ENCODE measurements around the gene MS4A6A.
"Not testable (repeated sequence)": the region's sequence is repeated elsewhere in the genome, so short reads cannot be mapped to it uniquely, and the experiment has no call there.

MS4A6A gene

DNA sequence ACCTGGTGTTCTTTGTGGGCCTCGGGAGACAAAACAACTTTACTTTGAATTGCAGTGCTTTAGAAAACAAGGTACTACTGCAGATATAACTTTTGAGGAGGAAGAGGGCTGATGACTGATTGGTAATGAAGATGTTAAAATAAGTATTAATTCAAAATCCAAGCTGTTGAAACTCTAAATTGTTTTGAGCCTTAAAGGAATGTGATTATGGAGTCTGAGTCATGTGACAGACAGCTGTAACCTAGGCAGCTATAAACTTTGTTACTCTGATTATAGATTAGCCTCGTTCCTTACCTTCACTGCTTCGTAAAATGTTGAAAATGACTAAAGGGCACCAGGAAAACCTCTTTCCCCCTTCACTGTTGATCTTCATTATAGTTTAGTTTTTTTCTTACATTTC lies 51.0 kb downstream of the MS4A6A start:
- no peak for FAIRE-seq
- no peak for DNase-seq (ENCODE audit: extremely low spot score, insufficient read length, low read depth)

DNA sequence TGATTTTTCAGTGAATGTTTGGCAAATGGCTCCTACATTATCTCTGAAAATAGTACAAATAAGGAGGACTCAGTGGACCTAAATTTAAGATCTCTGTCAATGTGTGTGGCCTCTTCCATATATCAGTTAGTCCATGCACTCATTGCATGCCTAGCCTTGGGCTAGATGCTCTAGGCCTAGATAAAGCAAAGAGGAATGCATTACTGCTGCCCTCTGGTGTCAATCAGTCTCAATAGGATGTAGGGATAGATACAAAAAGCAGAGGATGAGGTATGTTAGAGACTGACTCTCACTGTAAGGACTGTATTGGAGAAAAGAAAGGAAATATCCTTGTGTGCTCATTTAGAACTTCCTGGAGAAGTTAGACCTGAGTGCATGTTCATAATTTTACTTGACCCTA lies 52.4 kb downstream of the MS4A6A start:
- peak; percentile 74 for FAIRE-seq
- no peak for DNase-seq (ENCODE audit: extremely low spot score, insufficient read length, low read depth)

DNA sequence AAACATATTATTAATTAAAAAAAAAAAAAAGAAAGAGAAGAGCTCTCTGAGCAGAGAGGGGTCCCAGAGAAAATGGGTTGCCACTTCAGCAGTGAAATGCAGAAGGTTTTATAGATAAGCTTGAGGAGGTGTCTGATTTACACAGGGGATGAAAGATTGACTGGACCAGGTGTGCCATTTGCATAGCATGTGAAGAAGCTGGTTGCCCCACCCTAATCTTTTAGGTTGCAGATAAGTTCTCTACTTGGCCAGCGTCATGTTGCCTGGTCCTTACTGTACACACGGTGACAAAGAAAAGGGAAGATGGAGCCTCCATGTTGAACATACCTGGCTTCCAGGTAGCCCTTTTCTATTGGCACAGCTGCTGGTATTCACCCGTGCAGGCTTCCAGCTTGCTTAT lies 53.0 kb downstream of the MS4A6A start:
- DNase-seq (ENCODE audit: extremely low spot score, insufficient read length, low read depth): no peak
- FAIRE-seq: no peak

DNA sequence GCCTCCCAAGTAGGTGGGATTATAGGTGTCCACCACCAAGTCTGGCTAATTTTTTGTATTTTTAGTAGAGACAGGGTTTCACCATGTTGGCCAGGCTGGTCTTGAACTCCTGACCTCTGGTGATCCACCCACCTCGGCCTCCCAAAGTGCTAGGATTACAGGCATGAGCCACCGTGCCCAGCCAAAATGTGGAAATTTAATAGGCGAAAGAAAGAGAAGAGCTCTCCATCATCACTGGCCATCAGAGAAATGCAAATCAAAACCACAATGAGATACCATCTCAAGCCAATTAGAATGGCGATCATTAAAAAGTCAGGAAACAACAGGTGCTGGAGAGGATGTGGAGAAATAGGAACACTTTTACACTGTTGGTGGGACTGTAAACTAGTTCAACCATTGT lies 54.0 kb downstream of the MS4A6A start:
- not testable (repeated sequence) for DNase-seq (ENCODE audit: extremely low spot score, insufficient read length, low read depth); FAIRE-seq

DNA sequence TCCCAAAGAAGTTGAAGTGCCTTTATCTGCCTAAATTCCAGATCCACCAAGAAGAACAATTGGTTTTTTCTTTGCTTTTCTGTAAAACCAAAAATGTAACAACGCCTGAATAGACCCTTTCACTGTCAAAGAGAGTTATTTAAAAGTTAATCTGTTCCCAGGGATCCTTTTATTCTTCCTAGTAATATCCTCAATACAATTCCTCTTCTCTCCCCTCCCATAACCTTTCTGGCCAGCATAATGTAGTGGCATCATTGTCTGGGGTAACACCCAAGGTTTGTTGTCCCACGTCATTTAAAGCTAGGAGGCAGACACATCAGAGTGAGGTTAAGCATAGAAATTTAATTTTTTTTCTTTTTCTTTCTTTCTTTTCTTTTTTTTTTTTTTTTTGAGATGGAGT lies 54.5 kb downstream of the MS4A6A start:
- FAIRE-seq: no peak
- no peak for DNase-seq (ENCODE audit: extremely low spot score, insufficient read length, low read depth)

DNA sequence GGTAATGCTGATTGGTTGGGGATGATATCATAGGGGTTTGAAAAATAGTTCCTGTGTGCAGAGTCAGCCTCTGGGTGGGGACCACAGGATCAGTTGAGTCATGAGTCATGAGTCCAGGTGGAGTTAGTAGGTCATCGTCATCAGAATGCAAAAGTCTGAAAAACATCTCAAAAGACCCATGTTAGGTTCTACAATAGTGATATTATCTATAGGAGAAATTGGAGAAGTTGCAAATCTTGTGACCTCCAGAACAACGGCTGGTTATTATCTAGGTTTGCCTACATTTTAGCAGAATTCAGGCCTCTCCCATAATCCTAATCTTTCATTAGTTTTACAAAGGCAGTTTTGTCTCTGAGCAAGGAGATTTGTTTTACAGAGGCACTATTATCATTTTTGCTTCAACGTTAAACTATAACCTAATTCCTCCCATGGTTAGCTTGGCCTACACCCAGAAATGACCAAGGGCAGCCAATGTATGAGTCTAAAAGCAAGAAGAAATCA lies 55.5 kb downstream of the MS4A6A start:
- FAIRE-seq: no peak

DNA sequence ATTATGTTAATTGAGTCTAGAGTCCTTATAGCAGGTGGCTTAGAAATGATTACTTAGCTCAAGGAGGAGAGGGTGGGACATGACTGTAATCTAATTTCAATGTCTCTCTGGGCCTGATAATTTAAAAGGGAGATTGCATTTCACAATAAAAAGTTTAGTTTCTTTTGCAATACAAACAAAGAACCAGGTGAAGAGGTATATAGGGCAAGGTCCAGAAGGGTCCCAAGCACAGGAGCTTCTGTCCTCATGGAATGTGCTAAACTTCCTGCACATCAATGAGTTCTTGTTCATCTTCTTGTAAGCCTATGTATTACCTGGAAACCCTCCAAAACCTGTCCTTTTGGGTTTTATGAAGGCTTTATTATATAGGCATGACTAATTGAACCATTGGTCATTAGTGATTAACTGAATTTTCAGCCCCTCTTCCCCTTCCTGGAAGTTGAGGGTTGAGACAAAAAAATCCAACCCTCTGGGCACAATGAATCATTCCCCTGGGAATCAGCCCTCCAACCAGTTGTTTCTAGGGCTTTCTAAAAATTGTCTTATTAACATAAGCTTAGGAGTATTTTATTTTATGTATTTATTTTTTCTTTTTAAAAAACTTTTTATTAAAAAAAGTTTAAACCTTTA lies 56.8 kb downstream of the MS4A6A start:
- FAIRE-seq (no peak), DNase-seq (ENCODE audit: extremely low spot score, insufficient read length, low read depth) (no peak)

More for the DNA sequence above, 55.5 kb downstream of the MS4A6A start:
- no peak for DNase-seq (ENCODE audit: extremely low spot score, insufficient read length, low read depth)

DNA sequence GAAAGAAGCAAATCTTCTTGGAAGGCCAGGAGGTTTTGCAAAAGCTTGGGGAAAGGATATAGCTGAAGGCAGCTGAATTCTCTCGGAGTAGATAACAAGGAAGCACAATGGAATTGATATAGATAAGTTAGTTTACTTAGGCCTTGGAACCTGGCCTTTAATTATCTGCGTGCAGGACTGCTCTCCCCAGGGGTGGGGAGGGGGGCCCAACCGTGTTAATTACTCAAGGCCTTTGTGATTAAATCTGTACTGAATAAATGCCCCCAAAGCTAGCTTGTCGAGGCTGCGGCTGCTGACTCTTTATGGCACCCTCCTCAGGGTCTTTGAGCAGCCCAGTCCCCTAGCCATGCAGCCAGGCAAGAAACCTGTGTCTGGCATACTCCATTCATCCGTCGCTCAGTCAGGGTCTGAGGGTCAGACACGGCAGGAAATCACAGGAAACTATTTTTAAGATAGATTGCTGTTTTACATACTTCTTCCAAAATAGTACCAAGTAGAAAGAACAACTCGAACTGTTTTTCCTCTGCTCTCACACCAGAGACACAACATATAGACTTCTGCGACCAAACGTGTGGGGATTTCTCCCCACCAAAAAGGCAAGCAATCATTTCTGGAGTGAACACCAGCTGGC lies 58.0 kb downstream of the MS4A6A start:
- DNase-seq (ENCODE audit: extremely low spot score, insufficient read length, low read depth) (no peak), FAIRE-seq (no peak)

Data from GM18507 (cell line).